Measurements from ENCODE around the gene USP20. TPM values are rescaled to one million over a fixed set of nuclear protein-coding genes. Genes with fewer than 3 reads are reported as not detected.

The USP20 gene
- total RNA-seq, 1 experiment from 2014 or later = 22.1 TPM

GRCh38 chr9:129850821-129851550 is 15.7 kb downstream of the USP20 start:
- CTCF ChIA-PET = no interaction called here
- BruUV-seq (replicated peaks) = no TSS peak
- no peaks in the 10 kb centered on the region for H3K36me3 ChIP-seq (ENCODE audit: low read depth)

GRCh38 chr9:129851821-129852220 is 16.6 kb downstream of the USP20 start:
- Histone ChIP-seq H3K4me2 (peak overlapping the region; percentile 37; the same call in 1 of the 2 replicates), H4K20me1 (ENCODE audit: insufficient read depth) (no peaks in the 10 kb centered on the region), H3F3A (ENCODE audit: insufficient read depth, low read depth) (peaks cover 18% of the 10 kb centered on the region), H3K4me1 (replicated peaks; ENCODE audit: insufficient read depth) (peaks cover 24% of the 10 kb centered on the region), H3K9me2 (ENCODE audit: insufficient read depth) (no peaks in the 10 kb centered on the region), H3K9me3 (ENCODE audit: insufficient read depth, low read depth) (no peaks in the 10 kb centered on the region; the same call in 1 of the 2 replicates), H3K4me3 (no peak overlapping the region), H3K27me3 (ENCODE audit: insufficient read depth, low read depth) (no peaks in the 10 kb centered on the region), H2AFZ (no peak overlapping the region), H3K79me2 (ENCODE audit: low read depth) (no peaks in the 10 kb centered on the region), H3K27ac (no peak overlapping the region), H3K36me3 (ENCODE audit: low read depth) (no peaks in the 10 kb centered on the region)
- DNase-seq = no peak
- CTCF ChIA-PET = interaction anchor here (1.2 kb wide), 1 partner anchor 12 kb away, joined by 3 read pairs; no protein-coding TSS in a partner anchor
- intact Hi-C loops (cut with micrococcal nuclease; ENCODE audit: unreplicated experiment) = no loop called here
- BruUV-seq (replicated peaks) = no TSS peak
- TF ChIP-seq EZH2 (IDR thresholded peaks at IDR 0.05; ENCODE audit: low read depth) (no peak), CTCF (conservative IDR thresholded peaks at IDR 0.05) (no peak)
- POLR2A ChIA-PET (ENCODE audit: unreplicated experiment) = no interaction called here

More at GRCh38 chr9:129850821-129851550, 15.7 kb downstream of the USP20 start:
- Histone ChIP-seq H3F3A (ENCODE audit: insufficient read depth, low read depth) (peaks cover 18% of the 10 kb centered on the region), H3K9me2 (ENCODE audit: insufficient read depth) (no peaks in the 10 kb centered on the region), H3K27ac (no peak overlapping the region), H3K79me2 (ENCODE audit: low read depth) (no peaks in the 10 kb centered on the region), H3K9me3 (ENCODE audit: insufficient read depth, low read depth) (no peaks in the 10 kb centered on the region; the same call in 1 of the 2 replicates), H3K27me3 (ENCODE audit: insufficient read depth, low read depth) (no peaks in the 10 kb centered on the region), H3K4me3 (no peak overlapping the region), H2AFZ (no peak overlapping the region), H3K4me2 (no peak overlapping the region), H4K20me1 (ENCODE audit: insufficient read depth) (no peaks in the 10 kb centered on the region), H3K4me1 (replicated peaks; ENCODE audit: insufficient read depth) (peaks cover 24% of the 10 kb centered on the region)
- TF ChIP-seq CTCF (conservative IDR thresholded peaks at IDR 0.05) = no peak
- TF ChIP-seq EZH2 (IDR thresholded peaks at IDR 0.05; ENCODE audit: low read depth) = no peak
- no peak for DNase-seq
- POLR2A ChIA-PET (ENCODE audit: unreplicated experiment) = no interaction called here
- intact Hi-C loops (cut with micrococcal nuclease; ENCODE audit: unreplicated experiment) = no loop called here

- Histone ChIP-seq H3K9me3 (ENCODE audit: insufficient read depth, low read depth) (no peaks in the 10 kb centered on the region; the same call in 1 of the 2 replicates), H3K4me1 (replicated peaks; ENCODE audit: insufficient read depth) (peaks cover 24% of the 10 kb centered on the region), H3K4me3 (no peak overlapping the region), H3K9me2 (ENCODE audit: insufficient read depth) (no peaks in the 10 kb centered on the region), H3K4me2 (peak overlapping the region; percentile 37), H4K20me1 (ENCODE audit: insufficient read depth) (no peaks in the 10 kb centered on the region), H3K27me3 (ENCODE audit: insufficient read depth, low read depth) (no peaks in the 10 kb centered on the region), H3K36me3 (ENCODE audit: low read depth) (no peaks in the 10 kb centered on the region), H3K79me2 (ENCODE audit: low read depth) (no peaks in the 10 kb centered on the region), H2AFZ (no peak overlapping the region), H3K27ac (peak overlapping the region; percentile 15), H3F3A (ENCODE audit: insufficient read depth, low read depth) (peaks cover 18% of the 10 kb centered on the region)
- intact Hi-C loops (cut with micrococcal nuclease; ENCODE audit: unreplicated experiment) = no loop called here
- ChIA-PET POLR2A (ENCODE audit: unreplicated experiment) (interaction anchor here (0.6 kb wide), 1 partner anchor 213 kb away, joined by 43 read pairs; no protein-coding TSS in a partner anchor), CTCF (interaction anchor here (1.2 kb wide), 1 partner anchor 11 kb away, joined by 3 read pairs; no protein-coding TSS in a partner anchor)
- no peak for TF ChIP-seq CTCF (conservative IDR thresholded peaks at IDR 0.05)
- TF ChIP-seq EZH2 (IDR thresholded peaks at IDR 0.05; ENCODE audit: low read depth) = no peak
- BruUV-seq (replicated peaks) = no TSS peak
- peak; percentile 45 to 83 for DNase-seq
These were observed 17.3 kb downstream of the USP20 start for GRCh38 chr9:129852579-129852978.

Data from PC-9 (cell line).